ENCODE data around the gene SCN3B.

DNA sequence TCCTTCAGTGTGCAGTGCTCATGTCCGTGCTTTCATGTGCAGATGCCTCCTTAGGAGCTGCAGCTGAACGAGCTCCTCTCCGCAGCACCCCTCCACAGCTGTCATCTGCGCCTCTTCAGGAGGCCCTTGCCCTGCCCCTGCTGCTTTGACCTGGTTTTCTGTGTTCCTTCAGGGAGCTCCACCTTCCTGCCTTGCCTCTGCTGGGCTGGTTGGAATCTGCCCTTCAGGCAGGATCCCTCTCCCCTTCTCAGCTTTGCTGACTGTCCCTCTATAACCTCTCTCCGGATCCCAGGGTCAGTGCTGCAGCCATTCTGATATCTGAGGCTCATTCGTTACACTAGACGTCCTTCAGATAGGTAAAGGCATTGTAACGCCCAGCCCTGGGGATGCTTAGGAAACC, 67.9 kb downstream of the SCN3B start:
- TF ChIP-seq, protein P1, sequence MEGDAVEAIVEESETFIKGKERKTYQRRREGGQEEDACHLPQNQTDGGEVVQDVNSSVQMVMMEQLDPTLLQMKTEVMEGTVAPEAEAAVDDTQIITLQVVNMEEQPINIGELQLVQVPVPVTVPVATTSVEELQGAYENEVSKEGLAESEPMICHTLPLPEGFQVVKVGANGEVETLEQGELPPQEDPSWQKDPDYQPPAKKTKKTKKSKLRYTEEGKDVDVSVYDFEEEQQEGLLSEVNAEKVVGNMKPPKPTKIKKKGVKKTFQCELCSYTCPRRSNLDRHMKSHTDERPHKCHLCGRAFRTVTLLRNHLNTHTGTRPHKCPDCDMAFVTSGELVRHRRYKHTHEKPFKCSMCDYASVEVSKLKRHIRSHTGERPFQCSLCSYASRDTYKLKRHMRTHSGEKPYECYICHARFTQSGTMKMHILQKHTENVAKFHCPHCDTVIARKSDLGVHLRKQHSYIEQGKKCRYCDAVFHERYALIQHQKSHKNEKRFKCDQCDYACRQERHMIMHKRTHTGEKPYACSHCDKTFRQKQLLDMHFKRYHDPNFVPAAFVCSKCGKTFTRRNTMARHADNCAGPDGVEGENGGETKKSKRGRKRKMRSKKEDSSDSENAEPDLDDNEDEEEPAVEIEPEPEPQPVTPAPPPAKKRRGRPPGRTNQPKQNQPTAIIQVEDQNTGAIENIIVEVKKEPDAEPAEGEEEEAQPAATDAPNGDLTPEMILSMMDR (IDR thresholded peaks at IDR 0.05): no peak
- no peak for TF ChIP-seq POLR2AphosphoS5 (IDR thresholded peaks at IDR 0.05)
